Caco-2 (cell line): ENCODE measurements around the gene ERLEC1. TPM values are rescaled to one million over a fixed set of nuclear protein-coding genes. Genes with fewer than 3 reads are reported as not detected.

ENCODE experiments used
- BruUV-seq: library from RNA; stranded (reverse); fragments of 400-500 nt; replicated peaks from 2 replicates; lab custom pipeline; 2021; lab: Mats Ljungman, UMichigan
- CTCF ChIA-PET: fragments of 300-600 bp; sonication (Branson Sonifier 250); formaldehyde crosslinking; loops from one replicate; lab custom pipeline; 2022; ENCODE audit warnings: antibody characterized with exemption; lab: Charles Lee
- POLR2A ChIA-PET: fragments of 300-600 bp; sonication (Branson Sonifier 250); formaldehyde crosslinking; loops from one replicate; lab custom pipeline; 2022; ENCODE audit warnings: antibody characterized with exemption; lab: Charles Lee
- DNase-seq, 2 experiments: peaks; one replicate each; pipeline versions ENCODE4 v3.0.0 to v3.0.0-alpha.2; 2020 to 2022
- H3K27me3 ChIP-seq: replicated peaks from 2 replicates; pipeline ENCODE4 v1.6.0; 2011; ENCODE audit warnings: low read length; ENCODE audit not compliant: control insufficient read depth, insufficient read depth
- H3K36me3 ChIP-seq: 2 replicates; pipeline ENCODE4 v1.5.1; 2011; ENCODE audit warnings: low read length; ENCODE audit not compliant: control insufficient read depth, insufficient read depth
- H3K4me1 ChIP-seq: fragments of 250-450 bp; sonication (Bioruptor Pico); 2 replicates; pipeline ENCODE4 v1.5.1; 2020; ENCODE audit warnings: mild to moderate bottlenecking
- H3K4me3 ChIP-seq: 2 replicates; pipeline ENCODE4 v1.5.1; 2011; ENCODE audit warnings: low read depth, mild to moderate bottlenecking, control low read depth, low read length
- H3K9me3 ChIP-seq: fragments of 250-450 bp; sonication (Bioruptor Pico); 2 replicates; pipeline ENCODE4 v1.5.1; 2020; ENCODE audit warnings: mild to moderate bottlenecking, moderate library complexity
- H3K27ac Mint-ChIP-seq: one replicate; pipeline ENCODE4 v1.8.0; 2022; ENCODE audit warnings: mixed read lengths; ENCODE audit not compliant: unreplicated experiment
- H3K27me3 Mint-ChIP-seq: one replicate; pipeline ENCODE4 v1.8.0; 2022; ENCODE audit warnings: mixed read lengths; ENCODE audit not compliant: insufficient read depth, unreplicated experiment
- H3K36me3 Mint-ChIP-seq: one replicate; pipeline ENCODE4 v1.8.0; 2022; ENCODE audit warnings: mild to moderate bottlenecking, mixed read lengths; ENCODE audit not compliant: insufficient read depth, unreplicated experiment
- H3K4me1 Mint-ChIP-seq: one replicate; pipeline ENCODE4 v1.8.0; 2022; ENCODE audit warnings: low read depth, mixed read lengths; ENCODE audit not compliant: unreplicated experiment
- H3K4me3 Mint-ChIP-seq: one replicate; pipeline ENCODE4 v1.8.0; 2022; ENCODE audit warnings: mild to moderate bottlenecking, moderate library complexity, mixed read lengths; ENCODE audit not compliant: unreplicated experiment
- H3K9me3 Mint-ChIP-seq: one replicate; pipeline ENCODE4 v1.8.0; 2022; ENCODE audit warnings: mixed read lengths; ENCODE audit not compliant: unreplicated experiment
- CTCF ChIP-seq, 2 experiments: fragments of 200-600 bp in 1 of 2; IDR thresholded peaks; 1 replicate in 1 of 2; 2 replicates in 1 of 2; pipeline versions ENCODE4 v1.5.1 to v1.8.0; 2011 to 2022; ENCODE audit warnings: antibody characterized with exemption in 1 of 2, control low read depth in 1 of 2, inconsistent platforms in 1 of 2, low read depth in 1 of 2, low read length in 1 of 2, mild to moderate bottlenecking in 1 of 2, moderate library complexity in 1 of 2; ENCODE audit not compliant: insufficient read depth in 1 of 2, severe bottlenecking in 1 of 2, unreplicated experiment in 1 of 2
- intact Hi-C: fragments of 100-400 bp; cut with micrococcal nuclease; formaldehyde crosslinking; loops from one replicate; pipeline ENCODE4 v1.10.0; 2022; ENCODE audit not compliant: unreplicated experiment
- total RNA-seq: library from RNA; stranded (reverse); gene quantifications from 2 replicates; pipeline ENCODE4 v1.2.3, GENCODE V29; 2022

ERLEC1 gene
- total RNA-seq, 1 experiment from 2014 or later: 40.4 TPM

DNA sequence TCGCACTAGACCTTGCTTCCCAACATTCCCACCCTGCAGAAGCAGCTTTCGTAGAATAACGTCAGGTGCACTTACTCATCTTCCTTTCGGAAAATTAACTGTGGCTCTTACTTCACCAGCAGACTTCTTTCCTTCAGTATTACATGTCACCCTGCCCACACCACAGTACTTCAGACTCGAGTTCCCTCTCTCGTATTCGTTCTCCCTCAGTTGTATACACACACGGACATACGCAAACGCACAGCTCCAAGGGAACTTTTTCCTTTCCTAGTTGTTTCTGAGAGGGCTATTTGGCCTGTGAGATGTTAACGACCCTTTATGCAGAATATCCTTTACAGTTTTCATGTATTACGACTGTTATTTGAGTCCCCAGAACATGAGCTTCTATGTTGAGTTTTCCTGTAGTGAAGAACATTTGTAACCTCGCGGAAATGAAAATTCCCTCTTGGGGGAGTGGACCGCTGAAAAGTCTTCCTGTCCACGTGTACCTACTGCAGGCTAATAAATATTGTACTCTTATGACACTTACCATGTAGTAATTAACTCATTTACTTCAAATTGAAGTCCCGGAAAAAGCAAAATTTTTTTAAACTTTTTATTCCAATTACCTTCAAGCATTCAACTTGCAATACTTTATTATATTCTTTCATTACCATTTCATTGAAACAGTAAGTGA lies 908 bp downstream of the ERLEC1 start:
- Mint-ChIP-seq H3K27ac (peak overlapping the region; percentile 80), H3K36me3 (no peaks in the 10 kb centered on the region), H3K4me3 (peak overlapping the region; percentile 96), H3K27me3 (no peaks in the 10 kb centered on the region), H3K9me3 (no peaks in the 10 kb centered on the region), H3K4me1 (peaks cover 7% of the 10 kb centered on the region)
- no peak for TF ChIP-seq CTCF (IDR thresholded peaks at IDR 0.05; ENCODE audit: insufficient read depth in 1 of 2, low read depth in 1 of 2, low read length in 1 of 2, severe bottlenecking in 1 of 2, unreplicated experiment in 1 of 2)
- H3K27me3 ChIP-seq: no peaks in the 10 kb centered on the region
- DNase-seq: peak in 1 of 2 experiments; percentile 6
- H3K4me1 ChIP-seq: no peaks in the 10 kb centered on the region
- no peaks in the 10 kb centered on the region for H3K36me3 ChIP-seq
- POLR2A ChIA-PET: no interaction called here
- CTCF ChIA-PET: interaction anchor here (1.3 kb wide), 1 partner anchor 20 kb away, joined by 3 read pairs; the partner anchor contains the start of gene CHAC2
- no peaks in the 10 kb centered on the region for H3K9me3 ChIP-seq
- BruUV-seq: TSS peak; percentile 59
- intact Hi-C loops: loop anchor here (2.0 kb wide), 1 partner anchor 35 kb away; no protein-coding TSS in a partner anchor
- H3K4me3 ChIP-seq: peak overlapping the region; percentile 84

GRCh38 chr2:53793261-53793660 lies 6.4 kb downstream of the ERLEC1 start:
- H3K27me3 ChIP-seq: no peaks in the 10 kb centered on the region
- TF ChIP-seq CTCF (IDR thresholded peaks at IDR 0.05; ENCODE audit: insufficient read depth in 1 of 2, low read depth in 1 of 2, low read length in 1 of 2, severe bottlenecking in 1 of 2, unreplicated experiment in 1 of 2): no peak
- ChIA-PET CTCF (no interaction called here), POLR2A (no interaction called here)
- intact Hi-C loops: no loop called here
- no peak for DNase-seq
- no peak overlapping the region for H3K4me3 ChIP-seq
- no peaks in the 10 kb centered on the region for H3K4me1 ChIP-seq
- Mint-ChIP-seq H3K9me3 (no peaks in the 10 kb centered on the region), H3K4me1 (no peaks in the 10 kb centered on the region), H3K36me3 (peaks cover 8% of the 10 kb centered on the region), H3K27me3 (no peaks in the 10 kb centered on the region), H3K27ac (no peak overlapping the region), H3K4me3 (no peak overlapping the region)
- H3K9me3 ChIP-seq: no peaks in the 10 kb centered on the region
- H3K36me3 ChIP-seq: no peaks in the 10 kb centered on the region
- no TSS peak for BruUV-seq

DNA sequence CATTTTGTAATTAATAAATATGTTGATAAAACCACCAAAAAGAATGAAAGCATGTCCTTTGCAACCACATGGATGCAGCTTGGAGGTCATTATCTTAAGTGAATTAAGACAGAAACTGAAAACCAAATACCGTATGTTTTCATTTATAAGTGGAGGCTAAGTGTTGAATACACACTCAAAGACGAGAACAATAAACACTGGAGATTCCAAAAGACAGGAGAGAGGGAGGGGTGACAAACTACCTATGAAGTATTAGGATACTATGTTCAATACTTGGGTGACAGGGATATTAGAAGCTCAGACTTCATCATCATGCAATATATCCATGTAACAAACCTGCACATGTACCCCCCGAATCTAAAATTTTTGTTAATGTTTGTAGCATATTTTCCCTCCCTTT lies 7.0 kb downstream of the ERLEC1 start:
- no peak overlapping the region for H3K4me3 ChIP-seq
- no peak overlapping the region for H3K27ac Mint-ChIP-seq
- TF ChIP-seq CTCF (IDR thresholded peaks at IDR 0.05; ENCODE audit: insufficient read depth in 1 of 2, low read depth in 1 of 2, low read length in 1 of 2, severe bottlenecking in 1 of 2, unreplicated experiment in 1 of 2): no peak
- CTCF ChIA-PET: no interaction called here
- H3K27me3 ChIP-seq: no peaks in the 10 kb centered on the region
- POLR2A ChIA-PET: no interaction called here
- peaks cover 8% of the 10 kb centered on the region for H3K36me3 Mint-ChIP-seq
- no peak for DNase-seq
- no peaks in the 10 kb centered on the region for H3K36me3 ChIP-seq
- no peaks in the 10 kb centered on the region for H3K9me3 Mint-ChIP-seq
- H3K9me3 ChIP-seq: no peaks in the 10 kb centered on the region
- intact Hi-C loops: no loop called here
- BruUV-seq: no TSS peak
- H3K4me1 ChIP-seq: no peaks in the 10 kb centered on the region
- no peaks in the 10 kb centered on the region for H3K27me3 Mint-ChIP-seq
- no peaks in the 10 kb centered on the region for H3K4me1 Mint-ChIP-seq
- no peak overlapping the region for H3K4me3 Mint-ChIP-seq
